ENCODE results near the gene MTFP1.

DNA sequence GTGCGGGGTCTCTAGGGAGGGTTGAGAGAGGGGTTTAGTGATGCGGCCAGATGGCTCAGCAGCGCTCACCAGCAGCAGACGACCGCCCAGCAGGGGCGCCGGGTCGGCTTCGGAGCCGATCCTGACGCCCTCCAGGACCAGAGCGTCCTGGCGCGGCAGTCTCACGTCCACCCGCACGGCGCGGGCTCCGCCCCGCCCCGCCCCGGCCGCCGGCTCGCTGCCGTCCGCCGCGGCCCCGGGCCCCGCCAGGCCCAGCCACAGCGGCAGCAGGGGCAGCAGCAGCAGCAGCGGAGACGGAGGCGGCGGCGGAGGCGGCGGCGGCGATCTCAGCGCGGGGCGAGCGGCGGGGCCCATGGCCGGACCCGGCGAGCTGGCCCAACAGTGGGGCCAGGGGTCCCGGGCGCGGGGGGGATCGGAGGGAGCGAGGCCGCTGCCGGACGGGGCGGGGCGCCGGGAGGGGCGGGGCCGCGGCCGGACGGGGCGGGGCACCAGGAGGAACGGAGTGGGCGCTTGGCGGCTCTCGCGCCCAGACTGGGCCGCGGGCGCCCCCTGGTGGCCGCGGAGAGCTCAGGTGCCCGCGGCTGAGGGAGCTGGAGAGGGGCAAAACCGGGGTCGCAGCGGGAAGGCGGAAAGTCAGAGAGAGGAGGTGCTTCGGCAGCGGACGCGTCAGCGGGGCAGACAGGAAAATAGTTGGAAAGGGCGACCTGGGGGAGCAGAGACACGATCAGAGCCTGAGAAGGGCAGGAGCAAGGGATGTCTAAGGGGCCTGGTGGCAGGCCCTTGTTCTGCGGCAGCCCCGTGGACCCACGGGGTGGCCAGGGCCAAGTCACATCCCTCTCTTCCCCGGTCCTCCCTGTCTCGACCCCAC lies 38.4 kb upstream of the MTFP1 start, which contains the start of gene RNF215:
- TF ChIP-seq, protein P1, sequence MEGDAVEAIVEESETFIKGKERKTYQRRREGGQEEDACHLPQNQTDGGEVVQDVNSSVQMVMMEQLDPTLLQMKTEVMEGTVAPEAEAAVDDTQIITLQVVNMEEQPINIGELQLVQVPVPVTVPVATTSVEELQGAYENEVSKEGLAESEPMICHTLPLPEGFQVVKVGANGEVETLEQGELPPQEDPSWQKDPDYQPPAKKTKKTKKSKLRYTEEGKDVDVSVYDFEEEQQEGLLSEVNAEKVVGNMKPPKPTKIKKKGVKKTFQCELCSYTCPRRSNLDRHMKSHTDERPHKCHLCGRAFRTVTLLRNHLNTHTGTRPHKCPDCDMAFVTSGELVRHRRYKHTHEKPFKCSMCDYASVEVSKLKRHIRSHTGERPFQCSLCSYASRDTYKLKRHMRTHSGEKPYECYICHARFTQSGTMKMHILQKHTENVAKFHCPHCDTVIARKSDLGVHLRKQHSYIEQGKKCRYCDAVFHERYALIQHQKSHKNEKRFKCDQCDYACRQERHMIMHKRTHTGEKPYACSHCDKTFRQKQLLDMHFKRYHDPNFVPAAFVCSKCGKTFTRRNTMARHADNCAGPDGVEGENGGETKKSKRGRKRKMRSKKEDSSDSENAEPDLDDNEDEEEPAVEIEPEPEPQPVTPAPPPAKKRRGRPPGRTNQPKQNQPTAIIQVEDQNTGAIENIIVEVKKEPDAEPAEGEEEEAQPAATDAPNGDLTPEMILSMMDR (IDR thresholded peaks at IDR 0.05): peak; percentile 95 to 97 (median 96)
- peak in 1 of 2 donors; percentile 37 for TF ChIP-seq POLR2A (IDR thresholded peaks at IDR 0.05)
